ENCODE results near the gene SYNPO2. TPM values are rescaled to one million over a fixed set of nuclear protein-coding genes. Genes with fewer than 3 reads are reported as not detected.
"Not testable (repeated sequence)": the region's sequence is repeated elsewhere in the genome, so short reads cannot be mapped to it uniquely, and the experiment has no call there.

SYNPO2 gene
- total RNA-seq, 4 donors from 2014 or later: 998 to 4,186 (median 1,764) TPM

DNA sequence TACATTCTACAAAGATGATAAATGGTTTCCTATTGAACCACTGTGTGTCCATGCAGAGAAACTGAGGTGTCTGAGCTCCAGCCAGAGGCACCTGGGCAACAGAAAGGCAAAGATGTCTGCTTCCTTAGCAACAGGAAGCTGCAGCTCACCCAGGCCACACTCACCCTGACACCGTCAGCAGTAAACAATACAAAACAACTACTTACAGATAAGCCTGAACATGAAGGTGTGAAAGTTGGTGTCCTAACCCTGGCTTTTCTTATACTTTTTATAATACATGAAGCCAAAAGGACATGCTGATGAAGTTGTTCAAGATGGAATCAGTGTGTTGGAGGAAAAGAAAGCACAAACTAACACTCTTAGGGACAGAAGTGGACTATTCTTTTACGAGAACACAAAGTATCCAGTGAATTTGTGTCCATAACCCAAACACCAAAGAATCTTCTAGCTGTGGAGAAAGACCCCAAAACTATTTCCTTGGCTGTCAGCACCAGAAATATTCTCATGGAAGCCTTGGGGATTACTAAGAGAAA is 117.3 kb downstream of the SYNPO2 start:
- no peak for TF ChIP-seq CTCF (IDR thresholded peaks at IDR 0.05 in 4 of 5, conservative IDR thresholded peaks at IDR 0.05 in 1 of 5)
- TF ChIP-seq POLR2A (IDR thresholded peaks at IDR 0.05): no peak
- Histone ChIP-seq H3K4me1 (peaks cover 49 to 64% of the 10 kb centered on the region in 2 donors), H3K4me3 (no peak overlapping the region), H3K27me3 (no peaks in the 10 kb centered on the region), H3K27ac (peak overlapping the region; percentile 86 to 95 (median 90)), H3K9me3 (no peaks in the 10 kb centered on the region), H3K36me3 (no peaks in the 10 kb centered on the region)
- ATAC-seq (no peak), DNase-seq (no peak)
- intact Hi-C loops (cut with DNase I; ENCODE audit: low total_unique reads) (no loop called here), in situ Hi-C loops (cut with MboI; ENCODE audit: low sequenced_read_pairs in 4 of 4) (no loop called here)

- TF ChIP-seq POLR2A (IDR thresholded peaks at IDR 0.05): no peak
- TF ChIP-seq CTCF (IDR thresholded peaks at IDR 0.05 in 4 of 5, conservative IDR thresholded peaks at IDR 0.05 in 1 of 5): no peak
- H3K4me3 ChIP-seq: no peak overlapping the region
- in situ Hi-C loops (cut with MboI; ENCODE audit: low sequenced_read_pairs in 4 of 4): no loop called here
- H3K9me3 ChIP-seq: no peaks in the 10 kb centered on the region
- no peaks in the 10 kb centered on the region for H3K36me3 ChIP-seq
- intact Hi-C loops (cut with DNase I; ENCODE audit: low total_unique reads): no loop called here
- no peaks in the 10 kb centered on the region for H3K27me3 ChIP-seq
- ATAC-seq: no peak
- peak overlapping the region; percentile 86 to 95 (median 90) for H3K27ac ChIP-seq
- H3K4me1 ChIP-seq: peaks cover 40 to 42% of the 10 kb centered on the region in 2 donors
- DNase-seq: no peak
Observed at GRCh38 chr4:119008761-119009160, 120.1 kb downstream of the SYNPO2 start.

- ATAC-seq; H3K36me3 ChIP-seq; H3K4me3 ChIP-seq; DNase-seq; H3K27me3 ChIP-seq; H3K9me3 ChIP-seq; in situ Hi-C loops (cut with MboI; ENCODE audit: low sequenced_read_pairs in 4 of 4): not testable (repeated sequence)
- intact Hi-C loops (cut with DNase I; ENCODE audit: low total_unique reads): loop anchor here (1.0 to 2.0 kb wide), 2 partner anchors 10 to 17 kb away; no protein-coding TSS in a partner anchor
- Histone ChIP-seq H3K27ac (peak overlapping the region; percentile 86 to 95 (median 90)), H3K4me1 (peaks cover 45 to 48% of the 10 kb centered on the region in 2 donors)
Observed at GRCh38 chr4:119010221-119010620, 121.6 kb downstream of the SYNPO2 start.

- ATAC-seq (peak; percentile 93 to 96), DNase-seq (peak; percentile 94 to 97)
- in situ Hi-C loops (cut with MboI; ENCODE audit: low sequenced_read_pairs in 4 of 4): no loop called here
- Histone ChIP-seq H3K27me3 (no peaks in the 10 kb centered on the region), H3K4me1 (peaks cover 41 to 44% of the 10 kb centered on the region in 2 donors), H3K27ac (peak overlapping the region; percentile 86 to 95 (median 90)), H3K4me3 (peak overlapping the region in 3 of 4 donors; percentile 26 to 33 (median 30)), H3K36me3 (no peaks in the 10 kb centered on the region), H3K9me3 (no peaks in the 10 kb centered on the region)
- intact Hi-C loops (cut with DNase I; ENCODE audit: low total_unique reads): loop anchor here (1.0 to 2.0 kb wide), 3 partner anchors 11 to 18 kb away; no protein-coding TSS in a partner anchor
- peak; percentile 75 to 87 for TF ChIP-seq POLR2A (IDR thresholded peaks at IDR 0.05)
- no peak for TF ChIP-seq CTCF (IDR thresholded peaks at IDR 0.05 in 4 of 5, conservative IDR thresholded peaks at IDR 0.05 in 1 of 5)
Observed at GRCh38 chr4:119010909-119011606, 122.4 kb downstream of the SYNPO2 start.

GRCh38 chr4:119011607-119011988 is 122.9 kb downstream of the SYNPO2 start:
- peak overlapping the region; percentile 86 to 95 (median 90) for H3K27ac ChIP-seq
- H3K9me3 ChIP-seq: no peaks in the 10 kb centered on the region
- peak overlapping the region in 2 of 4 donors; percentile 26 to 33 for H3K4me3 ChIP-seq
- H3K36me3 ChIP-seq: no peaks in the 10 kb centered on the region
- DNase-seq (no peak), ATAC-seq (peak in 1 of 2 donors; percentile 5)
- TF ChIP-seq CTCF (IDR thresholded peaks at IDR 0.05 in 4 of 5, conservative IDR thresholded peaks at IDR 0.05 in 1 of 5) (no peak), POLR2A (IDR thresholded peaks at IDR 0.05) (no peak)
- intact Hi-C loops (cut with DNase I; ENCODE audit: low total_unique reads) (loop anchor here (1.0 to 2.0 kb wide), 2 partner anchors 15 to 19 kb away; no protein-coding TSS in a partner anchor), in situ Hi-C loops (cut with MboI; ENCODE audit: low sequenced_read_pairs in 4 of 4) (no loop called here)
- no peaks in the 10 kb centered on the region for H3K27me3 ChIP-seq
- H3K4me1 ChIP-seq: peaks cover 36 to 39% of the 10 kb centered on the region in 2 donors

Measured in gastrocnemius medialis (tissue), 4 donors.